GM18502 (cell line): ENCODE measurements around the gene PKD1L1.

Source experiments
- ATAC-seq: cut with Tn5 transposase; IDR thresholded peaks from one replicate; pipeline ENCODE4 v1.9.1; 2021; ENCODE audit warnings: mild to moderate bottlenecking; ENCODE audit not compliant: unreplicated experiment, poor library complexity

PKD1L1 gene

DNA sequence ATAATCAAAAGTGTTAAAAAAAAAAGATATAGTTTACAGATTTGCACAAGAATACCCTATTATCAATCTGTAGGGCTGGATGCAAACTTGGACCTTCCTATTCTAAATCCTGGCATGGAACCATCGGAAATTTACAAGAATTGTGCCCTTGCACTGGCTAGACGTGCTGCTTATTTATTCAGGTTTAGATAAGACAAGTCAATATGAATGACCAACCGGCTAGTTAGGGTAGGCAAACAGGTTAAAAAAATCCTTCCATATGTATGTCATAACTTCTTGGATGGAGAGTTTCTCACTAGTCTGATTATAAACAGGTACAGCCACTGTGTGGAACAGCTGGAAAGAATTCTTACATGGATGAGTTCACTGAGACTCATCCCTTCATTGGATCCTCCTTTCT lies 41.4 kb downstream of the PKD1L1 start:
- no peak for ATAC-seq

GRCh38 chr7:47905076-47905920 lies 43.0 kb downstream of the PKD1L1 start:
- ATAC-seq: no peak

DNA sequence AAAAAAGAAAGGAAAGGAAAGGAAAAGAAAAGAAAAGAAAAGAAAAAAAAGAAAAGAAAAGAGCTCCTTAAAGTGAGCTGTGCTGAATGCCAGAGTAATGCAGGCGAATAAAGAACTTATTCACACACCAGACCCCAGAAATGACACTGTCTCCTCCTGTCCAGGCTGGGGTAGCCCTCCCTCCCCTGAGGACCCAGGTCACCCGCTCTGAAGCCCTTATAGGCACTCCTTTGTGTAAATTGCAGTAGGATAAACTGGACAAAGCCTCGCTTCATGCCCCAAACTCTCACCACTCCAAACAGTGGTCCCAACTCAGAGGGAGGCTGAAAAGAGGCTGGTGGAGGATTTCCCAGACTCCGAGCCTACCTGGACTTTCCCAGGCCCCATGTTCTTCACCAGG lies 46.3 kb downstream of the PKD1L1 start:
- no peak for ATAC-seq

DNA sequence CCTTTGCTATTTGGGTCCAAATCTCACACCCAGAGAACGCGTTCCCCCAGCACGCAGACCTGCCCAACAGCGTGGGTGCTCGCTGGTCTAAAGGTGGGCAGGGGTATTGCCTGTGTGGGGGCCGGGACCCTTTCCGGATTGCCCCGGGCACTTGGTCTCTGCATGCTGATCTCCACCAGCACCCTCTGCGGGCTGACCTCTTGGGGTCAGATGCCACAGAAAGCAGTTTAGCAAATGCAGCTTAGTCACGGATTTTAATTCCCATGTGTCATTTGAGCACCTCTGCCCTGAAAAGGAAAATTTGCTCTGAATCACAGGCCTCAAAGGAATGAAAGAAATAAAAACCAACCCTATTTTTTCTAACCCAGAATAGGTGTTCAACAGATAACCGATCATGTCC lies 46.7 kb downstream of the PKD1L1 start:
- no peak for ATAC-seq

DNA sequence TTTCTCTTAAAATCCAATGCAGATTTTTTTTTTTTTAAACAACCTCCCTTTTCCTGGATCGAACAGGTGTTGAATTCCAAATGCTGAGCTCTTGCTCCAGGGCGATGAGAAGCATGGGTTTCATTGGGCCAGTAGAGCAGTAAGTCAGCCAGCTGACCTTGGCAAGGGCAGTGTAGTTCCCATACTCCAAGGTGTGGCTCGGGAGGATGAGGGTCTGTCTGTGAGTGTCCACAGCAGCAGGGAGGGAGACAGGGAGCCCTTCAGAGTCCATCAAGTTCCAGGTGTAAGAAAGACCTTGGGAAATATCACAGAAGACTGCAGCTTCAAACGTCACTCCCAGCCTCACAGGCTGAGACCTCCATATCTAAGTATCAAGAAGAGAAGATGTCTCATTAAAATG lies 50.4 kb downstream of the PKD1L1 start:
- ATAC-seq: no peak

- no peak for ATAC-seq
Measured at GRCh38 chr7:47896809-47897423, 51.4 kb downstream of the PKD1L1 start.

GRCh38 chr7:47895026-47895425 lies 53.2 kb downstream of the PKD1L1 start:
- no peak for ATAC-seq

GRCh38 chr7:47893721-47894365 lies 54.4 kb downstream of the PKD1L1 start:
- no peak for ATAC-seq

- ATAC-seq: peak; percentile 52
Measured at GRCh38 chr7:47893238-47893637, 55.0 kb downstream of the PKD1L1 start.

DNA sequence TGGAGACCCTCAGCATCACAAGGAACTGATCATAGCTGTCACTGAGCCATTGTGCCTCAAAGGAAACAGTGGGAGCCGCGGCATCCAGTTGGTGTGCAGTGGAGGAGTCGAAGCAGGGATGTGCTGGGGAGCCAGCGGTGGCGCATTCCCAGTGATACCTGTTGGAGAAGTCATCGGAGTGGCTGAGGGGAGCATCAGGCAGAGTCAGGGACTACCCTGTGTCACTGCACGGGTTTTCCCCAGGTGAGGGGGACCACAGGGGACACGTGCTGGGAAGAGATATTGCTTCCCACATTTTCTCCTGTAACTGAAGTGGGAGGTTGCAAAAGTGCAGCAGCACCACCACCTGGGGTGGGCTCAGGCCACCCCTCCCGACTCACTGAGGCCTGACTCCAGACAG lies 57.7 kb downstream of the PKD1L1 start:
- no peak for ATAC-seq

DNA sequence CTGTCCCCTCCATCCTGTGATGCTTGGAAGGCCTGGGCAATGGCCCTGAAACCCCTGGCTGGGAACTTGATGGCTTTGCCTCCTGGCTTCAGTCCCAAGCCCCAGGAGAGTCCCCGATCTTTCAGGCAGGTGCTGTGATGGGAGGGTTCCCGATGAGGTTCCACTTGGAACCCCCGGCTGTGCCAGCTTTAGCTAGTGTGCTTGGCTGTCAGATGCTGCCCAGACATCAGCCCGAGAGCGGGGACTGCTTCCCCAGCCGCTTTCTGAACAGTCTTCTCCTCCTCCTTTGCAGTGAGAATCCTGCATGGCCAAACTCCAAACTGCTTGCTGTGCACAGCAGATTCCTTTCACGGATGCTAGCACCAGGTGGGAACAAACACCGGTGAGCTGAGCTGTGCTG lies 58.1 kb downstream of the PKD1L1 start:
- ATAC-seq: no peak

DNA sequence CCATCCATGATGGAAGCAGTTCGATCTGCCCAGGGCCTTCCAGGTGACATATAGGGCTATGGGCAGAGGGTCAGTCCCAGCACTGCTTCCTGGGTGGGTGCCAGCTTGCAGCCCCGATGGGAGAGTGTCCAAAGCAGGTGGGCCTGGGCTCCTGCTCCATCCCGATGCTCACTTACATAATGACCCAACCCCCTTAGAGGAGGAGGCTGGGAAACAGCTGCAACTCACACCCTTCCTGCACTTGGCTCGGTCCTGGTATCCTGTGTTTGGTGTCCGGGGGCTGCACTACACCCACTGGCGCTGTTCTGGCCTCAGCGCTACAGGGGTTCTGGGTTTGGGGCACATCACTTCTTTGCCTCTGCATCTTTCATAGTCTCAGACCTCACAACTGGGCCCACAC lies 58.5 kb downstream of the PKD1L1 start:
- no peak for ATAC-seq

DNA sequence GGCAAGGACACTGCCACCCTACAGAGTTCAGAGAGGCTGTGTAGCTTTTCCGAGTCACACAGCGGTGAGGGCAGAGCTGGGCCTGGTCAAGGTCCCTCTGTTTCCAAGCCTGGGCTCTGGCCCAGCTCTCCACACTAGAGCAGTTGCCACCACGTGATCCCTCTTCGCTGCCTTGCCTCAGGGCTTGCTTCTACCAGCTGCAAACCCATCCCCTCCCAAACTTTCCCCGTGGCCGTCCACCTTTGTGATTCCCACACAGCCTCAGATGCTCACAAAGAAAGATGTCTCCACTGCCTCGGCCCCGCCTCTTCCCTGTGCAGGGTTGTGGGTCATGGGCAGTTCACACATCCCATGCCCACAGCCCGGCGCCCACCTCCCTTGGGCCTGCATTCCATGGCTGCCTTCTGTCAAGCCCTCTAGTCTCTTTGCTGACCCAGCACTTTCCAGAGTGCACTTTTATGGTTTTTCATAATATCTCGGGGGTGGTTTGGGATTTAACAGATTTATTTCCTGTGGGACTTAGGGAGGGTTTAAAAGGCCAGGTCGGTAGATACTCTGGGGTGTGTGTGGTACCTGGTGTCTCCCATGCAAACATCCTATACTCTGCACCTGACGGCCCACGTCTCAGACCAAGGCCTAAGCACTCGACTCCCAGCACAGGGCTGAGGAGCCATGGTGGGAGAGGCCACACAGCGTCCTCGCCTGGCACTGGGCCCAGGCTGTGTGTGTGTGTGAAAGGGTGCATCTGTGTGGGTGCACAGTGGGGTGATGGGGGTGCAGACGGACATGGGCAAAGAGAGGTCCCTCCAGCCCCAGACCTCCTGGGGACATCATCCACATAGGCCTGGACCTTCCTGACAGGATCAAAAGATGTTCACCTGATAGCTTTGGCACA lies 59.6 kb downstream of the PKD1L1 start:
- no peak for ATAC-seq

- no peak for ATAC-seq
Measured at GRCh38 chr7:47887016-47887640, 61.1 kb downstream of the PKD1L1 start.

GRCh38 chr7:47885987-47886811 lies 62.1 kb downstream of the PKD1L1 start:
- no peak for ATAC-seq

- ATAC-seq: no peak
Measured at GRCh38 chr7:47885309-47885986, 62.8 kb downstream of the PKD1L1 start.

DNA sequence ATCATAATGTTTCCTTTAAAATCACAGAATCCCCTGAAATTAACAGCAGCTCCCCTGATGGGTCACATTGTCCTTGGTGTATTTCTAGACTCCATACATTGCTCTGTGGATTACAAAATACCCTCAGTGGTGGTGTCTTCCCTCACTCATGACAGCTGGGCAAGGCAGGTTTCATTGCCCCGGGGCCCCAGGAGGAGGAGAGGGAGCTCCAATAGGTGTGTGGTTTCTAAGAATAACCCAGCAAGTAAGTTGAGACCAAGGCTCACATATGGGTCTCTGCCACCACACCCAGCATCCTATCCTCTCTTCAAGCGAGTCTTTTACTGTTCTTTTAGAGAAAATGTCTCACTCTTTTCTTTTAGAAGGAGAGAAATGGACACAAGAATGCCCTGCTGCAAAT lies 63.6 kb downstream of the PKD1L1 start:
- ATAC-seq: no peak

DNA sequence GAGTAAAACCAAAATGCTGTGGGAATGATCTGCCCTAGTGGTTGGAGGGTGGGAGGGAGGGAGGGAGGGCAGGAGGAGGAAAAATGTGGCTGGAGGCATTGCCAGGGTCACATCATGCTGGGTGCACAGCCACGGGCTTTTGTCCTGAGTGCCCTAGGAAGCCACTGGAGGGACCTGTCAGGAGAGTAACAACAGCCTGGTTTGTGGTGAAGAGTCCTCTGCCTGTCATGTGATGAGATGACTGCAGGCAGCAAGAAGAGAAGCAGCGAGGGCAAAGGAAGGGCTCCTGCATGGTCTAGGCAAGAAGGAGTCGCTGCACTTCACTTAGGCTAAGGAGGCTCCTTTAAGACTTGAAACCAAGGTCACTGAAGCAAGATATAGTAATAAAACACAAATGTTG lies 65.6 kb downstream of the PKD1L1 start:
- no peak for ATAC-seq

- ATAC-seq: no peak
Measured at GRCh38 chr7:47881256-47881655, 67.0 kb downstream of the PKD1L1 start.
